ENCODE measurements around the gene SUPT6H. TPM values are rescaled to one million over a fixed set of nuclear protein-coding genes. Genes with fewer than 3 reads are reported as not detected.
A peak's percentile ranks its signal among the peaks of the same experiment; 100 is the strongest.

The SUPT6H gene
- total and polyA plus RNA-seq, 2 donors (not counting 1 experiment from before 2014, with no cell fraction given) = 34.7 to 61.6 TPM

DNA sequence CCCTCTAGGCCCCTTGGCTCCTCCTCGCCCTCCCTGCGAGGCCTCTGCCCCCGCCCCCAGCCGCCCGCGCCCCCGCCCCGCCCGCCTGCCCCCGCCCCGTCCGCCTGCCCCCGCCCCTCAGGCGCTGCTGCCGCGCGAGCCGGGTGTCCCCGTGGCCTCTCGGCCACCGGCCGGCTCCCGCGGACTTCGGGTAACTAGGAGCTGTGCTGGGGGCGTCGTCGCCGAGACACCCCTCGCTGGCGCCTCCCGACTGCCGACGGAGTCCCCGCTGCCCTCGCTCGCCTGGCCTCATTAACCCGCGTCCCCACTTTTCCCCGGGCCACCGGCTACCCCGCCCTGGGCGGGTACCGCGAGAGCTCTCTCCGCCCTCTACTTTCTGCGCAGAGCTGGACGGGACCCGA, 64.2 kb downstream of the SUPT6H start, which contains the start of gene TLCD1:
TSS of gene TLCD1 (minus strand) at position 8 of the 401 bp plus-strand sequence. CDS start 136 bp downstream, outside the sequence.
- H3K27ac ChIP-seq (ENCODE audit: insufficient read depth, low read length) = peak within 1 kb of the TSS; percentile 68
- H3K4me3 ChIP-seq (replicated peaks in 1 of 4; ENCODE audit: control extremely low read depth in 1 of 4, insufficient read depth in 1 of 4, low read depth in 3 of 4, low read length in 4 of 4) = peak within 1 kb of the TSS; percentile 66 to 78 (median 74)
- peak; percentile 57 to 58 for DNase-seq (ENCODE audit: low read depth in 2 of 2)
- H3K4me2 ChIP-seq (ENCODE audit: extremely low read depth, insufficient read depth, low read length) = peak within 1 kb of the TSS; percentile 95
- no peaks in the 10 kb centered on the region for H4K20me1 ChIP-seq (ENCODE audit: control insufficient read depth, extremely low read depth, insufficient read depth, low read length)
- H3K79me2 ChIP-seq (ENCODE audit: control insufficient read depth, insufficient read depth, low read length) = peaks cover 21% of the 10 kb centered on the region
- TF ChIP-seq, protein P1, sequence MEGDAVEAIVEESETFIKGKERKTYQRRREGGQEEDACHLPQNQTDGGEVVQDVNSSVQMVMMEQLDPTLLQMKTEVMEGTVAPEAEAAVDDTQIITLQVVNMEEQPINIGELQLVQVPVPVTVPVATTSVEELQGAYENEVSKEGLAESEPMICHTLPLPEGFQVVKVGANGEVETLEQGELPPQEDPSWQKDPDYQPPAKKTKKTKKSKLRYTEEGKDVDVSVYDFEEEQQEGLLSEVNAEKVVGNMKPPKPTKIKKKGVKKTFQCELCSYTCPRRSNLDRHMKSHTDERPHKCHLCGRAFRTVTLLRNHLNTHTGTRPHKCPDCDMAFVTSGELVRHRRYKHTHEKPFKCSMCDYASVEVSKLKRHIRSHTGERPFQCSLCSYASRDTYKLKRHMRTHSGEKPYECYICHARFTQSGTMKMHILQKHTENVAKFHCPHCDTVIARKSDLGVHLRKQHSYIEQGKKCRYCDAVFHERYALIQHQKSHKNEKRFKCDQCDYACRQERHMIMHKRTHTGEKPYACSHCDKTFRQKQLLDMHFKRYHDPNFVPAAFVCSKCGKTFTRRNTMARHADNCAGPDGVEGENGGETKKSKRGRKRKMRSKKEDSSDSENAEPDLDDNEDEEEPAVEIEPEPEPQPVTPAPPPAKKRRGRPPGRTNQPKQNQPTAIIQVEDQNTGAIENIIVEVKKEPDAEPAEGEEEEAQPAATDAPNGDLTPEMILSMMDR (conservative IDR thresholded peaks at IDR 0.05 in 1 of 2, IDR thresholded peaks at IDR 0.05 in 1 of 2; ENCODE audit: low read depth in 1 of 2, low read length in 2 of 2) = no peak
- no peak for TF ChIP-seq EZH2 (IDR thresholded peaks at IDR 0.05; ENCODE audit: low read length, missing control alignments)
- H3K9me3 ChIP-seq (ENCODE audit: control insufficient read depth, insufficient read depth, low read depth, low read length) = no peaks in the 10 kb centered on the region
- H2AFZ ChIP-seq (ENCODE audit: low read length) = peak within 1 kb of the TSS; percentile 70
- peaks cover 17% of the 10 kb centered on the region for H3K4me1 ChIP-seq (ENCODE audit: control insufficient read depth, extremely low read depth, insufficient read depth, low read length)
- H3K9ac ChIP-seq (ENCODE audit: insufficient read depth, low read length) = peak within 1 kb of the TSS; percentile 61
- H3K36me3 ChIP-seq (ENCODE audit: control insufficient read depth, insufficient read depth, low read length) = peaks cover 8% of the 10 kb centered on the region
- H3K27me3 ChIP-seq (ENCODE audit: control insufficient read depth, insufficient read depth, low read length) = no peaks in the 10 kb centered on the region

DNA sequence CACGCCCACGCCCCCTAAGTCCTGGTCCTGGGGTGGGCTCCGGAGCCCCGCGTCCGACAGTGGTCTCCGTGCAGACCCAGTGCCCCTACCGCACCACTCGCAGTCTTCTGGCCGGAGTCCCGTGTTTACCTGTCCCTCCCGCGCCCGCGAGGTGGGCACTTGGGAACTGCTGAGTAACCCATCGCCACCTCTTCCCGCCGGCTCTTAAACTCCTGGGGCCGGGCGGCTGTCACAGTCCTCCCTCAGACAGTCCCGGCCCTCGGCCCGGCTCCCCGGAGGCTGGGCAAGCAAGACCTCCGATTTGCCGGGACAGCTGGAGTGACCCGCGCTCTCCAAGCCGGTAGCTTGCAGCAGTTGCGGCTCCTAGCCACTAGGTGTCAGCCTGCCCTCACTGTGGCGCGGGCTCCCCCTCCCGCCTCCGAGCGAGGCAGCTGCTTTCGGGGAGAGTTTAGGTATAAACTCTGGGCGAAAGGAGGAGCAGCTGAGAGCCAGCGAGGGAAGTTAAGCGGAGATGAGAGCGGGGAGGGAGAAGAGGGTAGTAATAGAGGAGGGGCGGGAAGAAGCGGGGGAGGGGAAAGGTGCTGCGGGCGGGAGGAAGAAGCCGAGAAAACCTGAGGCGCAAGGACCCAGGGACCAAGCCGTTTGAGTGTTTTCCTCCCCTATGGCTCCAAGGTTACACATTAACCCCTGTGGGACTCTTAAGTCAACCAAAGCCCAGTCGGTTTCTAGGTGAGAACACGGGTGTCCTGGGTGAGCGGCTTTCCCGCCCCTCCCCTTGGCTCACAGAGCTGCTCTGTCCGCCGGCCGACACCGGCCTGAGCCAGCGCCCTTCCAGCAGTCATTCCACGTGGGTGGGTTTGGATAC, 64.9 kb downstream of the SUPT6H start:
- Histone ChIP-seq H3K4me2 (ENCODE audit: extremely low read depth, insufficient read depth, low read length) (peak overlapping the region; percentile 95), H3K27ac (ENCODE audit: insufficient read depth, low read length) (peak overlapping the region; percentile 46), H3K27me3 (ENCODE audit: control insufficient read depth, insufficient read depth, low read length) (no peaks in the 10 kb centered on the region), H3K79me2 (ENCODE audit: control insufficient read depth, insufficient read depth, low read length) (peaks cover 15% of the 10 kb centered on the region), H2AFZ (ENCODE audit: low read length) (peak overlapping the region; percentile 70), H4K20me1 (ENCODE audit: control insufficient read depth, extremely low read depth, insufficient read depth, low read length) (no peaks in the 10 kb centered on the region), H3K4me1 (ENCODE audit: control insufficient read depth, extremely low read depth, insufficient read depth, low read length) (peaks cover 17% of the 10 kb centered on the region), H3K9ac (ENCODE audit: insufficient read depth, low read length) (peak overlapping the region; percentile 61), H3K9me3 (ENCODE audit: control insufficient read depth, insufficient read depth, low read depth, low read length) (no peaks in the 10 kb centered on the region), H3K4me3 (replicated peaks in 1 of 4; ENCODE audit: control extremely low read depth in 1 of 4, insufficient read depth in 1 of 4, low read depth in 3 of 4, low read length in 4 of 4) (peak overlapping the region; percentile 66 to 78 (median 74)), H3K36me3 (ENCODE audit: control insufficient read depth, insufficient read depth, low read length) (peaks cover 7% of the 10 kb centered on the region)
- TF ChIP-seq, protein P1 (conservative IDR thresholded peaks at IDR 0.05 in 1 of 2, IDR thresholded peaks at IDR 0.05 in 1 of 2; ENCODE audit: low read depth in 1 of 2, low read length in 2 of 2) = peak; percentile 93 to 96
- no peak for TF ChIP-seq EZH2 (IDR thresholded peaks at IDR 0.05; ENCODE audit: low read length, missing control alignments)
- DNase-seq (ENCODE audit: low read depth in 2 of 2) = peak; percentile 91 to 92

DNA sequence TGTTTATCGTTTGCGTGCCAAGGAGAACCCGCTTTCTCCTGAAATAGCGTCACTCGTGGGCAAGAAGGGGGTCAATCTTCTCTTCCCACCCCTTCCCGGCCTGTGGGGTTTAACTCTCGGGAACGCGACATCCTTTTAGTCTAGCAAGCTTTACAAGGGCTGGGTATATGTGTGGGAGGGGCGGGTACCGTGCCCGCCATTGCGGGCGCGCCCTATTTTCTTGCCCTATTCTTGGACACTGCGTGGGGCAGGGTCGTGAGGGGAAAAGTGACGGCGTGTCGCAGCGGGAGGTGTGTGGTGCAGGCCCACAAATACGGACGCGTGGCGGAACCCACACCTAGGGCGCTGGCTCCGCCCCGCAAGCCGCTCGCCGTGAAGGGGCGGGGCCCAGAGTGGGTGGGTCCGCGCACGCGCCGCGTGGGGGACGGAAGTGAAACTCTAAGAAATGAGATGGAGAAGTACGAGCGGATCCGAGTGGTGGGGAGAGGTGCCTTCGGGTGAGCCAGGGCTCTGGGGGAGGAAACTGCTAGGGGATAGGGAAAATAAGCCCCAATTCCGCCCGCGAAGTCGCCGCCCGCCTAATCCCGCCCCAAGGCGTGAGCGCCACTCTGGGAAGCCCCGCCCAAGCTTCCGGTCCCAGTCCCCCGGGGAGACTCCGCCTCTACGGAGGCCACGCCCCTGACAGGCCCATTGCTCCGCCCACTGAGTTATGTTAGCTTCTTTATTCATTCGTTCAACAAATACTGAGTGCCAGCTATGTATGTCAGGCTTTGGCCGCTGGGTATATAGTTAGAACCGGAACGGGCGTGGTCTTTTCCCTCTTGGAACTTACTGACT, 66.6 kb downstream of the SUPT6H start, which contains the start of gene NEK8:
TSS of gene NEK8 (plus strand) at position 425 of the 837 bp plus-strand sequence. CDS start at position 451, 26 bp downstream.
- H3K4me3 ChIP-seq (replicated peaks in 1 of 4; ENCODE audit: control extremely low read depth in 1 of 4, insufficient read depth in 1 of 4, low read depth in 3 of 4, low read length in 4 of 4) = peak within 1 kb of the TSS; percentile 71 to 84 (median 76)
- peak within 1 kb of the TSS; percentile 94 for H3K27ac ChIP-seq (ENCODE audit: insufficient read depth, low read length)
- peaks cover 15% of the 10 kb centered on the region for H3K4me1 ChIP-seq (ENCODE audit: control insufficient read depth, extremely low read depth, insufficient read depth, low read length)
- H3K9ac ChIP-seq (ENCODE audit: insufficient read depth, low read length) = peak within 1 kb of the TSS; percentile 93
- peak within 1 kb of the TSS; percentile 90 for H2AFZ ChIP-seq (ENCODE audit: low read length)
- peak; percentile 84 to 95 for DNase-seq (ENCODE audit: low read depth in 2 of 2)
- no peaks in the 10 kb centered on the region for H3K79me2 ChIP-seq (ENCODE audit: control insufficient read depth, insufficient read depth, low read length)
- peaks cover 4% of the 10 kb centered on the region for H3K36me3 ChIP-seq (ENCODE audit: control insufficient read depth, insufficient read depth, low read length)
- no peaks in the 10 kb centered on the region for H4K20me1 ChIP-seq (ENCODE audit: control insufficient read depth, extremely low read depth, insufficient read depth, low read length)
- no peaks in the 10 kb centered on the region for H3K9me3 ChIP-seq (ENCODE audit: control insufficient read depth, insufficient read depth, low read depth, low read length)
- H3K4me2 ChIP-seq (ENCODE audit: extremely low read depth, insufficient read depth, low read length) = peak within 1 kb of the TSS; percentile 99
- TF ChIP-seq, protein P1 (conservative IDR thresholded peaks at IDR 0.05 in 1 of 2, IDR thresholded peaks at IDR 0.05 in 1 of 2; ENCODE audit: low read depth in 1 of 2, low read length in 2 of 2) = no peak
- TF ChIP-seq EZH2 (IDR thresholded peaks at IDR 0.05; ENCODE audit: low read length, missing control alignments) = no peak
- no peaks in the 10 kb centered on the region for H3K27me3 ChIP-seq (ENCODE audit: control insufficient read depth, insufficient read depth, low read length)
